Ishikawa (cell line): ENCODE data around the gene SH3RF2.

Source experiments
- CEBPB ChIP-seq: IDR thresholded peaks from 2 replicates; pipeline ENCODE4 v1.6.1; 2012
- CREB1 ChIP-seq: IDR thresholded peaks from 2 replicates; pipeline ENCODE4 v1.6.1; 2012; ENCODE audit warnings: low read depth
- EGR1 ChIP-seq: IDR thresholded peaks from 2 replicates; pipeline ENCODE4 v1.6.1; 2012
- EP300 ChIP-seq: IDR thresholded peaks from 2 replicates; pipeline ENCODE4 v1.6.1; 2012; ENCODE audit warnings: borderline replicate concordance
- FOXM1 ChIP-seq: IDR thresholded peaks from 2 replicates; pipeline ENCODE4 v1.6.1; 2012; ENCODE audit warnings: low read depth, borderline replicate concordance
- NFIC ChIP-seq: IDR thresholded peaks from 2 replicates; pipeline ENCODE4 v1.6.1; 2012
- RAD21 ChIP-seq: IDR thresholded peaks from 2 replicates; pipeline ENCODE4 v1.6.1; 2012; ENCODE audit warnings: low read depth
- REST ChIP-seq: IDR thresholded peaks from 2 replicates; pipeline ENCODE4 v1.6.1; 2012; ENCODE audit warnings: low read depth, mild to moderate bottlenecking
- TAF1 ChIP-seq: IDR thresholded peaks from 2 replicates; pipeline ENCODE4 v1.6.1; 2012; ENCODE audit warnings: low read depth, mild to moderate bottlenecking
- TCF12 ChIP-seq: IDR thresholded peaks from 2 replicates; pipeline ENCODE4 v1.6.1; 2012; ENCODE audit warnings: low read depth
- TEAD4 ChIP-seq: IDR thresholded peaks from 2 replicates; pipeline ENCODE4 v1.6.1; 2012
- YY1 ChIP-seq: IDR thresholded peaks from 2 replicates; pipeline ENCODE4 v1.6.1; 2012; ENCODE audit warnings: low read depth
- ZBTB7A ChIP-seq: IDR thresholded peaks from 2 replicates; pipeline ENCODE4 v1.6.1; 2012; ENCODE audit warnings: low read depth
- TF ChIP-seq, protein P1 (sequence below): IDR thresholded peaks from 2 replicates; pipeline ENCODE4 v1.6.1; 2012
- TF ChIP-seq, protein P2 (sequence below): IDR thresholded peaks from 2 replicates; pipeline ENCODE4 v1.6.1; 2012

SH3RF2 gene

DNA sequence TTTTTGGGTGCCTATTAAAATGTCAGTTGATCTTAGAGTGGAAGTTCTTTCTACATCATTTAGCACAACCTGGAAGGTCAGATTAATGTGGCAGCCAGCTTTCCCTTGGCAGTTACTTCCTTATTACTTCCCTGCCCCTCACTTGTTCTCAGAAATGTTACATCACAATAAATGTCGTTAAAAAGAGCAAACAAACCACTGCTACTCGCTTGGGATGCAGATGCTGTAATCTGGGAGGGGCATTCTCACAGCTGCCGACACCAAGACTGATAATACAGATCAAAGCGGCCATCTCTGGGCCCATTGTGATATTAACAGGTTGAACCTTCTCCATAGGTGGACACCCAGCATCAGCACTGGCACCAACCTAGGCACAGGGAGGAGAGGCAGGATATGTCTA lies 139.7 kb downstream of the SH3RF2 start:
- no peak for TF ChIP-seq CREB1
- no peak for TF ChIP-seq REST
- TF ChIP-seq TEAD4: no peak
- TF ChIP-seq RAD21: no peak
- TF ChIP-seq, protein P1, sequence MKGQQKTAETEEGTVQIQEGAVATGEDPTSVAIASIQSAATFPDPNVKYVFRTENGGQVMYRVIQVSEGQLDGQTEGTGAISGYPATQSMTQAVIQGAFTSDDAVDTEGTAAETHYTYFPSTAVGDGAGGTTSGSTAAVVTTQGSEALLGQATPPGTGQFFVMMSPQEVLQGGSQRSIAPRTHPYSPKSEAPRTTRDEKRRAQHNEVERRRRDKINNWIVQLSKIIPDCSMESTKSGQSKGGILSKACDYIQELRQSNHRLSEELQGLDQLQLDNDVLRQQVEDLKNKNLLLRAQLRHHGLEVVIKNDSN: no peak
- no peak for TF ChIP-seq CEBPB
- no peak for TF ChIP-seq EGR1
- no peak for TF ChIP-seq TAF1
- TF ChIP-seq ZBTB7A: no peak
- TF ChIP-seq FOXM1: no peak
- no peak for TF ChIP-seq EP300
- TF ChIP-seq NFIC: no peak
- TF ChIP-seq TCF12: no peak

GRCh38 chr5:146076455-146076854 lies 140.1 kb downstream of the SH3RF2 start:
- TF ChIP-seq EGR1: no peak
- TF ChIP-seq CREB1: no peak
- TF ChIP-seq FOXM1: no peak
- no peak for TF ChIP-seq TAF1
- TF ChIP-seq NFIC: no peak
- no peak for TF ChIP-seq CEBPB
- no peak for TF ChIP-seq RAD21
- TF ChIP-seq ZBTB7A: no peak
- TF ChIP-seq, protein P2, sequence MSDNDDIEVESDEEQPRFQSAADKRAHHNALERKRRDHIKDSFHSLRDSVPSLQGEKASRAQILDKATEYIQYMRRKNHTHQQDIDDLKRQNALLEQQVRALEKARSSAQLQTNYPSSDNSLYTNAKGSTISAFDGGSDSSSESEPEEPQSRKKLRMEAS: no peak
- TF ChIP-seq, protein P1: no peak
- no peak for TF ChIP-seq REST
- TF ChIP-seq YY1: no peak
- no peak for TF ChIP-seq TCF12
- no peak for TF ChIP-seq EP300
- TF ChIP-seq TEAD4: no peak

DNA sequence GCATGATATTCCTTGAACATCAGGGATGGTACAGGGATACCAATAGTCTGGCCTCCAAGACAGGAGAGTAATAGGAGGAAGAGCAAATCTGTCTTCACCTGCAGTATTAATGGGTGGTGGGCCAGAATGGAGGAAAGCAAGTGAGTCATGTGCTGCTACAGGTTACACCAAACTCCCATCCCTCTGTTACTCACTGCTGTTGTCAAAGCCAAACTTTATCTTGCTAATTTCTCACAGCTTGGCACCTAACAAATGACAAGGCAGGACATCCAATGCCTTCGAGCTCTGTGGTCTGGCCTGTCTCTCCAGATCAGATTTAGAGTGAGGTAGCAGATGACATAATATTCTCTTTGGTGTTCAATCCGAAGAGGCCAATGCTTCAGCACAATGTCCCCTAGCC lies 142.2 kb downstream of the SH3RF2 start:
- TF ChIP-seq, protein P1: no peak
- TF ChIP-seq REST (no peak), TCF12 (no peak), RAD21 (no peak), NFIC (no peak)

- TF ChIP-seq REST (no peak), CEBPB (no peak), TEAD4 (no peak), NFIC (no peak), EP300 (no peak), TAF1 (no peak), RAD21 (no peak), YY1 (no peak)
- TF ChIP-seq, protein P1: no peak
These were observed 143.5 kb downstream of the SH3RF2 start for GRCh38 chr5:146079695-146080373.
